ENCODE data around the gene AFDN.

Gene AFDN

GRCh38 chr6:167984144-167984719 is 157.5 kb downstream of the AFDN start:
- no peak for DNase-seq (ENCODE audit: low read depth)
- no peak overlapping the region for H3K4me3 ChIP-seq (ENCODE audit: low read depth, low read length)
- TF ChIP-seq, protein P1, sequence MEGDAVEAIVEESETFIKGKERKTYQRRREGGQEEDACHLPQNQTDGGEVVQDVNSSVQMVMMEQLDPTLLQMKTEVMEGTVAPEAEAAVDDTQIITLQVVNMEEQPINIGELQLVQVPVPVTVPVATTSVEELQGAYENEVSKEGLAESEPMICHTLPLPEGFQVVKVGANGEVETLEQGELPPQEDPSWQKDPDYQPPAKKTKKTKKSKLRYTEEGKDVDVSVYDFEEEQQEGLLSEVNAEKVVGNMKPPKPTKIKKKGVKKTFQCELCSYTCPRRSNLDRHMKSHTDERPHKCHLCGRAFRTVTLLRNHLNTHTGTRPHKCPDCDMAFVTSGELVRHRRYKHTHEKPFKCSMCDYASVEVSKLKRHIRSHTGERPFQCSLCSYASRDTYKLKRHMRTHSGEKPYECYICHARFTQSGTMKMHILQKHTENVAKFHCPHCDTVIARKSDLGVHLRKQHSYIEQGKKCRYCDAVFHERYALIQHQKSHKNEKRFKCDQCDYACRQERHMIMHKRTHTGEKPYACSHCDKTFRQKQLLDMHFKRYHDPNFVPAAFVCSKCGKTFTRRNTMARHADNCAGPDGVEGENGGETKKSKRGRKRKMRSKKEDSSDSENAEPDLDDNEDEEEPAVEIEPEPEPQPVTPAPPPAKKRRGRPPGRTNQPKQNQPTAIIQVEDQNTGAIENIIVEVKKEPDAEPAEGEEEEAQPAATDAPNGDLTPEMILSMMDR (conservative IDR thresholded peaks at IDR 0.05; ENCODE audit: low read depth, low read length) = no peak

DNA sequence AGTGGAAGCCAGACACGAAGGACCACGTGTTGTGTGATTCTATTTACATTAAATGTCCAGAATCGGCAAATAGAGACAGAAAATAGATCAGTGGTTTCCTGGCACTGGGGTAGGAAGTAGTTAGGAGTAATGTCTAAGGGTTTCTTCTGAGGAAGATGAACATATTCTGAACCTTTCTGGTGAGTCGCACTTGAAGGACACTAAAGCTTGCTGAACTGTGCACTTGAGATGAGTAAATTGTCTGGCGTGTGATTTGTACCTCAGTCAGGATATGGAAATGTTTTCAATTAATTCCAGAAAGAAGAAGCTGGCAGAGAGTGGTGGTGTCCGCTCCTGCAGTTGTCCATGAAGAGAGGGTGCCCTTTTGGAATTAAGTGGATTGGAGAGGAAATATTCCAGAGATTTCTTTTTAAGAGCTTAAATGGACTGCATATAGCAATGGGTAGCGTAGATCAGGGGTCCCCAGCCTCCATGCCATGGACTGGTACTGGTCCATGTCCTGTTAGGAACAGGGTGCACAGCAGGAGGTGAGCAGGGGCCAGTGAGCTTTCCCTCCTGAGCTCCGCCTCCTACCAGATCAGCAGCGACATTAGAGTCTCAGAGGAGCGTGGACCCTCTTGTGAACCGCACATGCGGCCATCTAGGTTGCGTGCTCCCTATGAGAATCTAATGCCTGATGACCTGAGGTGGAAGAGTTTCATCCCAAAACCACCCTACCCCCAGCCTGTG is 158.3 kb downstream of the AFDN start:
- TF ChIP-seq, protein P1 (conservative IDR thresholded peaks at IDR 0.05; ENCODE audit: low read depth, low read length) = no peak
- no peak overlapping the region for H3K4me3 ChIP-seq (ENCODE audit: low read depth, low read length)
- no peak for DNase-seq (ENCODE audit: low read depth)

DNA sequence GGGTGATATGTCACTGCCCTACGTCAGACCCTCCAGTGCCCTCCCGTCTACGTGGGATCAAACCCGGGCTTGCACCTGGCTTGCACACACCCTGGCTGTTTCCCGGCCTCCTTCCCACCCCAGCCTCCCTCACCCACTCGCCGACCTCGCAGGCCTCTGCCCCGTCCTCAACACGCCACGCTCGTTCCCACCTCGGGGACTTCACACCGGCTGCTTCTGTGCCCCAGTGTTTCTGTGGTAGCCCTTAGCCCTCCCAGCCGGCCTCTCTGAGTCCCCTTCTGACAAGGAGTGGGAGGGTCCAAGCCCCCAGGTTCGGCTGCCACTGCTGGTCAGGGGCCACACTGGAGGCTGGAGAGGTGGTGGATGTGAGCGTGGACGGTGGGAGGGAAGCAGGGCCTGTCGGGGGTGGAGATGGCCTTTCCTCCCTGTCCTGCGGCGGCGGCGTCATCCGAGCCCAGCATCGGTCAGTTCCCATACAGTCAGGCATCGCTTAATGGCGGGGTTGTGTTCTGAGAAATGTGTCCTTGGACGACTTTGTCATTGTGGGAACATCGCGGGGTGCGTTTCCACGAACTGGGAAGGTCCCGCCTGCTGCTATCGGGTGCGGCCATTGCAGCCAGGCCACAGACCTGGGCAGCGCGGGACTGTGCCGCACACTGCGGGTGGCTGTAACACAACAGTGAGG is 159.3 kb downstream of the AFDN start:
- no peak for DNase-seq (ENCODE audit: low read depth)
- TF ChIP-seq, protein P1 (conservative IDR thresholded peaks at IDR 0.05; ENCODE audit: low read depth, low read length) = no peak
- H3K4me3 ChIP-seq (ENCODE audit: low read depth, low read length) = no peak overlapping the region

DNA sequence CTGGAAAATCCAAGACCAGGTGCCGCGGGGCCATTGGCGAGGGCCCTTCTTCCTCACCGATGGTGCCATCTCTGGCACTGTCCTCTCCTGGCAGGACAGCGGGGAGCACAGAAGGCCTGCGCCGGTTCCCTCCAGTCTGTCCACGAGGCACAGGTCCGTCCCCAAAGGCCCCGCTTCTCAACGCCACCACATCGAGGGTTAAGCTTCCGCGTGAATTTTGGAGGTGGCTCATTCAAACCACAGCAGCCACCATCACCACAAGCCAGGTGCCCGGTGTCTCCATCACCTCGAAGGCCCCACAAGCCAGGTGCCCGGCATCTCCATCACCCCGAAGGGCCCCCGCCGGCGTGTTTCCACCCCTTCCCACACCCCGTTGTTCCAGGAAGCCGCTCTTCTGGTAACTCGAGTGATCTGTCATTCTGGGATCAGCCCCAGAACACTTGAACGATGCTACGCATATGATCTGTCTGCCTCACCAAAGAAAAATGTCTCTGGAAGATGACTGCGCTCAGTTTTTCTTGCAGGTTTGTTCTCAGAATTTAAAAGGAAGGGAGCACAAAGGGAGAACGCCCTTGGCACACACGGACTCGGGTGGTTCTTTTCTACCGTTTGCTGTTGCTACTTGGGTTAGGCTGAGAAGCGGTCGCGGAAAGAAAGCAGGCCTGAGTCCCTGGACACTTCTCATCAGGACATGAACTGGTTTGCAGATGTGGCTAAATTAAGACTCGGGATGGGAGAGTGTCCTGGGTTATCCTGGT is 160.9 kb downstream of the AFDN start:
- no peak overlapping the region for H3K4me3 ChIP-seq (ENCODE audit: low read depth, low read length)
- TF ChIP-seq, protein P1 (conservative IDR thresholded peaks at IDR 0.05; ENCODE audit: low read depth, low read length) = no peak
- DNase-seq (ENCODE audit: low read depth) = no peak

- TF ChIP-seq, protein P1 (conservative IDR thresholded peaks at IDR 0.05; ENCODE audit: low read depth, low read length) = no peak
- DNase-seq (ENCODE audit: low read depth) = no peak
- no peak overlapping the region for H3K4me3 ChIP-seq (ENCODE audit: low read depth, low read length)
Measured at GRCh38 chr6:167988154-167988495, 161.4 kb downstream of the AFDN start.

- no peak overlapping the region for H3K4me3 ChIP-seq (ENCODE audit: low read depth, low read length)
- DNase-seq (ENCODE audit: low read depth) = no peak
- TF ChIP-seq, protein P1 (conservative IDR thresholded peaks at IDR 0.05; ENCODE audit: low read depth, low read length) = no peak
Measured at GRCh38 chr6:167988945-167989841, 162.5 kb downstream of the AFDN start.

Data from choroid plexus epithelial cell (primary cell).